PC-9 (cell line): ENCODE data around the gene KLF2. TPM values are rescaled to one million over a fixed set of nuclear protein-coding genes. Genes with fewer than 3 reads are reported as not detected.

Experiments used
- BruUV-seq: library from RNA; stranded (reverse); fragments of 400-500 nt; replicated peaks from 2 replicates; lab custom pipeline; 2021; lab: Mats Ljungman, UMichigan
- CTCF ChIA-PET: fragments of 300-600 bp; sonication (Branson Sonifier 250); formaldehyde crosslinking; loops from one replicate; lab custom pipeline; 2022; ENCODE audit warnings: antibody characterized with exemption; lab: Charles Lee
- POLR2A ChIA-PET: fragments of 300-600 bp; sonication (Branson Sonifier 250); formaldehyde crosslinking; loops from one replicate; lab custom pipeline; 2022; ENCODE audit warnings: antibody characterized with exemption; ENCODE audit not compliant: unreplicated experiment; lab: Charles Lee
- DNase-seq, 2 experiments: peaks; one replicate each; pipeline versions ENCODE4 v3.0.0 to v3.0.0-alpha.2; 2015 to 2022; ENCODE audit warnings: mixed read lengths in 1 of 2
- H2AFZ ChIP-seq: fragments of 200-600 bp; sonication (generic); 2 replicates; pipeline ENCODE4 v1.8.1; 2017; ENCODE audit warnings: antibody characterized with exemption
- H3F3A ChIP-seq: fragments of 200-600 bp; sonication (generic); 2 replicates; pipeline ENCODE4 v1.8.1; 2017; ENCODE audit warnings: antibody characterized with exemption, mild to moderate bottlenecking, low read depth; ENCODE audit not compliant: insufficient read depth
- H3K27ac ChIP-seq: fragments of 200-600 bp; sonication (generic); 2 replicates; pipeline ENCODE4 v1.6.1; 2016; ENCODE audit warnings: mixed run types
- H3K27me3 ChIP-seq: fragments of 200-600 bp; sonication (generic); 2 replicates; pipeline ENCODE4 v1.6.1; 2016; ENCODE audit warnings: low read depth, mixed run types; ENCODE audit not compliant: insufficient read depth
- H3K36me3 ChIP-seq: fragments of 200-600 bp; sonication (generic); 2 replicates; pipeline ENCODE4 v1.6.1; 2016; ENCODE audit warnings: low read depth, mixed run types
- H3K4me1 ChIP-seq: fragments of 200-600 bp; sonication (generic); replicated peaks from 2 replicates; pipeline ENCODE4 v1.6.1; 2016; ENCODE audit warnings: mixed run types; ENCODE audit not compliant: insufficient read depth
- H3K4me2 ChIP-seq: fragments of 200-600 bp; sonication (generic); 2 replicates; pipeline ENCODE4 v1.6.1; 2017; ENCODE audit warnings: mixed run types
- H3K4me3 ChIP-seq: fragments of 200-600 bp; sonication (generic); 2 replicates; pipeline ENCODE4 v1.6.1; 2016; ENCODE audit warnings: mixed run types
- H3K79me2 ChIP-seq: fragments of 200-600 bp; sonication (generic); 2 replicates; pipeline ENCODE4 v1.6.1; 2017; ENCODE audit warnings: low read depth, mixed run types
- H3K9me2 ChIP-seq: fragments of 200-600 bp; sonication (generic); 2 replicates; pipeline ENCODE4 v1.8.1; 2017; ENCODE audit warnings: mild to moderate bottlenecking; ENCODE audit not compliant: insufficient read depth
- H3K9me3 ChIP-seq: fragments of 200-600 bp; sonication (generic); 2 replicates; pipeline ENCODE4 v1.8.1; 2016; ENCODE audit warnings: low read depth; ENCODE audit not compliant: insufficient read depth
- H4K20me1 ChIP-seq: fragments of 200-600 bp; sonication (generic); 2 replicates; pipeline ENCODE4 v1.8.1; 2017; ENCODE audit not compliant: insufficient read depth
- CTCF ChIP-seq: fragments of 200-600 bp; sonication (generic); conservative IDR thresholded peaks from 2 replicates; pipeline ENCODE4 v1.6.1; 2017; ENCODE audit warnings: mixed run types, antibody characterized with exemption, mild to moderate bottlenecking, moderate library complexity
- EZH2 ChIP-seq: fragments of 200-600 bp; sonication (generic); IDR thresholded peaks from 2 replicates; pipeline ENCODE4 v1.8.0; 2017; ENCODE audit warnings: antibody characterized with exemption, low read depth
- intact Hi-C: fragments of 100-400 bp; cut with micrococcal nuclease; formaldehyde crosslinking; loops from one replicate; pipeline ENCODE4 v1.10.0; 2022; ENCODE audit not compliant: unreplicated experiment
- total RNA-seq: library from RNA; stranded (reverse); gene quantifications from 2 replicates; pipeline ENCODE4 v1.2.3, GENCODE V29; 2021

The KLF2 gene
- total RNA-seq, 1 experiment from 2014 or later: 1.6 TPM

- POLR2A ChIA-PET: no interaction called here
- Histone ChIP-seq H3K4me3 (no peak overlapping the region), H2AFZ (0 out of 2 replicates have a peak overlapping the region, but pooled peaks have one; percentile 13), H3K4me2 (0 out of 2 replicates have a peak overlapping the region, but pooled peaks have one; percentile 13), H3K9me3 (no peaks in the 10 kb centered on the region), H3K27ac (no peak overlapping the region), H3K27me3 (peaks cover 27% of the 10 kb centered on the region), H4K20me1 (no peaks in the 10 kb centered on the region), H3K9me2 (no peaks in the 10 kb centered on the region), H3F3A (peaks cover 23% of the 10 kb centered on the region; the same call in 1 of the 2 replicates), H3K4me1 (0 out of 2 replicates have a peak, but pooled peaks cover 5% of the 10 kb centered on the region), H3K36me3 (no peaks in the 10 kb centered on the region), H3K79me2 (no peaks in the 10 kb centered on the region)
- CTCF ChIA-PET: interaction anchor here (0.7 kb wide), 1 partner anchor 97 kb away, joined by 3 read pairs; no protein-coding TSS in a partner anchor
- BruUV-seq: no TSS peak
- DNase-seq: no peak
- intact Hi-C loops: no loop called here
- TF ChIP-seq CTCF: no peak
- no peak for TF ChIP-seq EZH2
Observed at GRCh38 chr19:16285769-16286498, 38.7 kb upstream of the KLF2 start.

- no TSS peak for BruUV-seq
- ChIA-PET POLR2A (no interaction called here), CTCF (no interaction called here)
- Histone ChIP-seq H3K4me1 (peaks cover 15% of the 10 kb centered on the region), H4K20me1 (no peaks in the 10 kb centered on the region), H3K79me2 (no peaks in the 10 kb centered on the region), H3K4me3 (no peak overlapping the region), H3K27ac (no peak overlapping the region), H3K9me3 (no peaks in the 10 kb centered on the region), H3K4me2 (no peak overlapping the region), H3K27me3 (peaks cover 27% of the 10 kb centered on the region), H3K36me3 (no peaks in the 10 kb centered on the region), H2AFZ (no peak overlapping the region), H3F3A (peaks cover 21% of the 10 kb centered on the region), H3K9me2 (no peaks in the 10 kb centered on the region)
- TF ChIP-seq EZH2 (no peak), CTCF (no peak)
- intact Hi-C loops: no loop called here
- no peak for DNase-seq
Observed at GRCh38 chr19:16288544-16288943, 36.1 kb upstream of the KLF2 start.

GRCh38 chr19:16289594-16289993, 35.0 kb upstream of the KLF2 start:
- H3K79me2 ChIP-seq: no peaks in the 10 kb centered on the region
- no TSS peak for BruUV-seq
- peak in 1 of 2 experiments; percentile 52 for DNase-seq
- POLR2A ChIA-PET: no interaction called here
- H3K9me3 ChIP-seq: no peaks in the 10 kb centered on the region
- H3K4me1 ChIP-seq: peaks cover 24% of the 10 kb centered on the region
- no peak overlapping the region for H3K4me3 ChIP-seq
- no peaks in the 10 kb centered on the region for H3K9me2 ChIP-seq
- CTCF ChIA-PET: interaction anchor here (0.6 kb wide), 1 partner anchor 41 kb away, joined by 4 read pairs; no protein-coding TSS in a partner anchor
- H2AFZ ChIP-seq: no peak overlapping the region
- H3F3A ChIP-seq: peaks cover 32% of the 10 kb centered on the region
- intact Hi-C loops: no loop called here
- H3K36me3 ChIP-seq: no peaks in the 10 kb centered on the region
- TF ChIP-seq EZH2: no peak
- no peak for TF ChIP-seq CTCF
- no peak overlapping the region for H3K4me2 ChIP-seq
- H3K27me3 ChIP-seq: peaks cover 27% of the 10 kb centered on the region
- H4K20me1 ChIP-seq: no peaks in the 10 kb centered on the region
- no peak overlapping the region for H3K27ac ChIP-seq
